Fibroblast of the aortic adventitia (primary cell): ENCODE results near the gene MGAT3. TPM values are rescaled to one million over a fixed set of nuclear protein-coding genes. Genes with fewer than 3 reads are reported as not detected.
A peak's percentile ranks its signal among the peaks of the same experiment; 100 is the strongest.

Source experiments
- DNase-seq: peaks from one replicate; pipeline ENCODE4 v3.0.0-alpha.2; 2010; ENCODE audit warnings: low read depth
- H3K4me3 ChIP-seq: 2 replicates; pipeline ENCODE4 v1.5.1; 2011; ENCODE audit warnings: low read depth, mild to moderate bottlenecking, control low read depth, low read length, moderate library complexity
- total RNA-seq: library from RNA; depleted of rRNA; stranded (reverse); fragments of >200 nt; gene quantifications from 2 replicates; pipeline ENCODE4 v1.2.3, GENCODE V29; 2012; ENCODE audit warnings: low replicate concordance
- TF ChIP-seq, protein P1 (sequence below): IDR thresholded peaks from 2 replicates; pipeline ENCODE4 v1.5.1; 2011; ENCODE audit warnings: mild to moderate bottlenecking, low read length, control low read depth, inconsistent platforms; ENCODE audit not compliant: insufficient read depth

The MGAT3 gene
- total RNA-seq, 1 donor, result 0.27 TPM

DNA sequence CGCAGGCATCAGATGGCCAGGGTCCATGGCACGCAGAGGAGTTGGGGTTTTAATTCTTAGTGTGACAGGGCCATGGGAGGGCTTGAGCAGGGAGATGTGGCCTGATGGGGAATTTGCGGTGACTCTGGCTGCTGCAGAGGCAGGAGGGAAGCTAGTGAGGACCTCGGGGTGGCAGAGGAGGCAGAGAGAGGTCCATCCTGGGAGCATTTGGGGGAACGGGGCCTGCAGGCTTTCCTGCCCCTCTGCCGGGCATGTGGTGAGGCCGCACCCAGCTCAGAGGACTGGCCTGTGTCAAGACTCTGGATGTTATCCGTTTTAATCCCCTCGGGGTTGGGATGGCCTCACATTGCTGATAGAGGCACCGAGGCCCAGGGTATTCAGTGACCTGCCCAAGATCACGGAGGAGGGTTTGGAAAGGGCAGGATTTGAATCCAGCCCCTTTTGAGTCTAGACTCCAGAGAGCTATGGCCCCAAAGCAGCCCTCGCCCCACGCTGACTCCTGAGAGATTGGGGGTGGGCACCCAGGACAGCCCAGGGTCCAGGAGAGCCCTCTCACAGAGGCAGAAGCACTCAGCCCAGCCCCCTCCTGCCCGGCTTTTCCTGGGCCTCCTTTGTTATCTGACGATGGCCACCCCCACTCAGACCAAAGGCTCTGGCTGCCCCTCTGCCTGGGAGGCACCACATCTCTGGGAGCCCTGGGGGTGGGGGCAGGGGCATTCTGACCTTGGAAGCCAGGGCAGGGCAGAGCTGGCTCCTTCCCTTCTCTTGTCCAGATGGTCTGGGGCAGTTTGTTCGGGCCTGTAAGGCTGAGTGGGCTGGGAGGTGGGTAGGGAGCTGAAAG lies 13.9 kb downstream of the MGAT3 start:
- no peak for DNase-seq

DNA sequence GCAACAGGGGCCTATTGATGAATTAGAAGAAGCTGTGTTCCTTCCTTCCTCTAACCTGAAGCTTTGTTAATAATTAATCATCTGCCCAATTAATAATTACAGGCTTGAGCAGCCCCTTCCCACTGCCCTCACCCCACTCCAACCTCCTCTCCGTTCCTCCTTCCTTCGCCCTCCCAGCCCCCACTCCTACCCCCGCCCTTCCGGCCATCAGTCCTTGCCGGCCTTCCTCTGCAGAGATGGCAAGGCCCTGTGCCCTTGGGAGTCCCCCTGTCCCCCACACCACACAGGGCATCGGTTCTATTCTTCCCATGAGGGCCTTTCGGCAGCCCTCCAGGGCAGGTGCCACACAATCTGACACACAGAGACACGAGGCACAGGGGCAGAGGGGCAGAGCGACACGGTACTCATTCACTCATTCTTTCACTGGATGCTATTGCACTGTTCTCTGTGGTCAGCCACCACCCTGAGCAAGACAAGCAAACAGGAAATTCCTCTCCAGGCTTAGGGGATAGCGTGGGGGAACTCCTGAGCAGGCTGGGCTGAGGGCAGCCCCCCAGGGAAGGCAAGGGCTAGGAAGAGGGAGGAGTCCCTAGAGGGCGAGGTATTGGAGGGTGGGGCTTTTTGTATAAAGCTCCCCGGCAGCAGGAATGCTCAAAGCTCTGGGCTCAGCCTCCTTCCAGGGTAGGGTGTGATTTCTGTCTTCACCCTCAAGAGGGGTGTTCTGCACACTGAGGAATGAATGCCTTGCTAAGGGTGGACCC lies 14.7 kb downstream of the MGAT3 start:
- TF ChIP-seq, protein P1, sequence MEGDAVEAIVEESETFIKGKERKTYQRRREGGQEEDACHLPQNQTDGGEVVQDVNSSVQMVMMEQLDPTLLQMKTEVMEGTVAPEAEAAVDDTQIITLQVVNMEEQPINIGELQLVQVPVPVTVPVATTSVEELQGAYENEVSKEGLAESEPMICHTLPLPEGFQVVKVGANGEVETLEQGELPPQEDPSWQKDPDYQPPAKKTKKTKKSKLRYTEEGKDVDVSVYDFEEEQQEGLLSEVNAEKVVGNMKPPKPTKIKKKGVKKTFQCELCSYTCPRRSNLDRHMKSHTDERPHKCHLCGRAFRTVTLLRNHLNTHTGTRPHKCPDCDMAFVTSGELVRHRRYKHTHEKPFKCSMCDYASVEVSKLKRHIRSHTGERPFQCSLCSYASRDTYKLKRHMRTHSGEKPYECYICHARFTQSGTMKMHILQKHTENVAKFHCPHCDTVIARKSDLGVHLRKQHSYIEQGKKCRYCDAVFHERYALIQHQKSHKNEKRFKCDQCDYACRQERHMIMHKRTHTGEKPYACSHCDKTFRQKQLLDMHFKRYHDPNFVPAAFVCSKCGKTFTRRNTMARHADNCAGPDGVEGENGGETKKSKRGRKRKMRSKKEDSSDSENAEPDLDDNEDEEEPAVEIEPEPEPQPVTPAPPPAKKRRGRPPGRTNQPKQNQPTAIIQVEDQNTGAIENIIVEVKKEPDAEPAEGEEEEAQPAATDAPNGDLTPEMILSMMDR, result no peak
- no peak overlapping the region for H3K4me3 ChIP-seq
- DNase-seq, result peak; percentile 69

More for the DNA sequence above, 13.9 kb downstream of the MGAT3 start:
- TF ChIP-seq, protein P1, result no peak
- H3K4me3 ChIP-seq, result no peak overlapping the region

DNA sequence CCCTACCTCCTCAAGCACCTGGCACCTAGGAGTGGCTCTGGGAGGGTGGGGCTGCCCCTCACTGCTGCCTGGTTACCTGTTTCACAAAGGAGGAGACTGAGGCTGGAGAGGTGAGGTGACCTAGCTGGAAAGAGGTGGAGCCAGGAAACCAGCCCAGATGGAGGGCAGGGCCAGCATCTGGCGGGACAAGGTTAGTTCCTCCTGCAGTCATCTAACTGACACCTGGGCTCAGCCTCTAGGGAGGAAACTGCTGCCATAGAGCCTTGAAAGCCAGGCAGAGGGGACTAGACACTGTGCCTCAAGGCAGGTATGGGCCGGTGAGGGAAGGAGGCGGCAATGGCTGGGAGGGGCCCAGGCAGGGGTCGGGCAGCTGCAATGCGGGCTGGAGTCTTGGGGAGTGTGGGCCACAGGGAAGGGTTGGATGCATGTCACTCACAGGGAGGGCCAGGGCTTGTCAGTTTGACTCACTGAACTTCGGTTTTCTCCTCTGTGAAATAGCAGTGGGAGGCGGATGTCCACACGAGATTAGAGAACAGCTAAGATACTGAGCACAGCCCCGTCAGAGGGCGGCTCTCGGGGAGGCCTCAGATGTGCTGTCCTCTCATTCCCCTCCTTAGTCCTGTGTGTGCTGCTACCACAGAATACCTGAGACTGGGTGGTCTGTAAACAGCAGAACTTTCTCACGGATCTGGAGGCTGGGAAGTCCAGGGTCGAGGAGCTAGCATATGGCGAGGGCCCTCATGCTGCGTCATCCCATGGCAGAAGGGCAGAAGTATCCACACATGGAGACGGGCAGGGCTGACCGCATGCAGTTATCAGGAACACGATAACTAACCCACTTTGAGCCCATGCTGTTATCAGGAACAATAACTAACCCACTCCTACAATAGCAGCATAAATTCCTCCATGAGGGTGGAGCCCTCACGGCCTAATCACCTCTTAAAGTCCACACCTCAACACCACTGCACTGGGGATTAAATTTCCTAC lies 16.1 kb downstream of the MGAT3 start:
- H3K4me3 ChIP-seq, result no peak overlapping the region
- no peak for DNase-seq
- TF ChIP-seq, protein P1, result no peak

DNA sequence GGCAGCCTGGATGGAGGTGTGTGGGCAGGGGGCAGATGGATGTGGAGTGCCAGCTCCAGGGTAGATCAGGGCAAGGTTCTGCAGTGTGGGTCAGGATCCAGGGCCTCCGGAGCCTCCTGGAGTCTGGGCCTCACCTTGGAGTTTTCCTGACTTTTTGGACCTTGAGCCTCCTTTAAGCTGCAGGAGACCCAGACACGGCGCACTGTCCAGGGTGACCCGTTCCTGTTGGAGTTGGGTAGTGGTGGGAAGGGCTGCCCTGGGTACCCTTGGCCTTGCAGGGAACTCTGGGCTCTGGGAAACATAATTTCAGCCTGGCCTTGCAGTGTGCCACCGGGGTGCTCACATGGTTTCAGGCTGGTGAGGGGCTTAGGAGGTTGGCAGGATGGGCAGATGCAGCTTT lies 17.0 kb downstream of the MGAT3 start:
- H3K4me3 ChIP-seq, result no peak overlapping the region
- TF ChIP-seq, protein P1, result no peak
- DNase-seq, result no peak

DNA sequence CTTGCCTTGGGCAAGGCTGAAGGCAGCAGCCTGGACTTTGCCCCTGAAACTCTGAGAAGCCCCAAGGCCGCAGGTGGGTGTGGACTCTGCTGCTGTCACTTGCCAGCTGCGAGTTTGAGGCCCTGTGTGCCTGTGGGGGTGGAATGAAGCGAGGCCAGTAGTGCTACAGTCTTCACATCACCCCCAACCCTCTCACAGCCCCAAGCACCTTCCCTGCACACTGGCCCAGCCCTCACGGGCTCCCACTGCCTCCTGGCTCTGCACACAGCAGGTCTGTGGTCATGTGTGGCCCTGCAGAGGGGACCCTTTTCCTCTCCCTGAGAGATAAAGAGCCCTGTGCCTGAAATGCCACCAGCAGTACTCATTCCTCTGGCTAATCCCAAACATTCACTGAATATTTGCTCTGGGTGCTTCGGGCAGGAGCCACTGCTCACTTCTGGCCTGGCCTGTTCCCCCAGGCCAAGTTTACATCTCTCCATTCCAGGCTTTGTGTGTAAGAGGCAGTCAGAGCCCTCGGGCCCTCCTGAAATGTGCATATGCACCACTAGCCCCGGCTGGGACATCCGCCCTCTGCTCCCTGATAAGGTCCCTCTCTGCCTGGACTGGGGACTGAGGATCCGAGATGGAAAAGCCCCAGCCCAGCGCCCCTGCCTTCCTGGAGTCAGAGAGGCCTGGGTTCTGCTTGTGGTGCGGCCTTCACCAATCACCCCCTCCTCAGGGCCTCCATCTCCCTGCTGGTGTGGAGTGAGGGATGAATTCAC lies 17.7 kb downstream of the MGAT3 start:
- H3K4me3 ChIP-seq, result no peak overlapping the region
- peak; percentile 20 for DNase-seq
- TF ChIP-seq, protein P1, result no peak
